ENCODE data around the gene FAM186B.

The FAM186B gene

GRCh38 chr12:49552014-49552413 lies 53.4 kb downstream of the FAM186B start:
- DNase-seq: no peak

GRCh38 chr12:49550693-49551252 lies 54.7 kb downstream of the FAM186B start:
- DNase-seq: no peak

GRCh38 chr12:49549735-49550692 lies 55.4 kb downstream of the FAM186B start:
- no peak for DNase-seq

- DNase-seq: peak; percentile 18
Measured at GRCh38 chr12:49548822-49549648, 56.4 kb downstream of the FAM186B start.

- no peak for DNase-seq
Measured at GRCh38 chr12:49548481-49548821, 57.0 kb downstream of the FAM186B start.

GRCh38 chr12:49547090-49547690 lies 58.2 kb downstream of the FAM186B start:
- DNase-seq: no peak

- DNase-seq: no peak
Measured at GRCh38 chr12:49546481-49546880, 59.0 kb downstream of the FAM186B start.

GRCh38 chr12:49545815-49546214 lies 59.6 kb downstream of the FAM186B start:
- no peak for DNase-seq

- DNase-seq: no peak
Measured at GRCh38 chr12:49543914-49544815, 61.3 kb downstream of the FAM186B start.

- DNase-seq: no peak
Measured at GRCh38 chr12:49543221-49543913, 62.1 kb downstream of the FAM186B start.

GRCh38 chr12:49542592-49543160 lies 62.8 kb downstream of the FAM186B start:
- DNase-seq: no peak

GRCh38 chr12:49541911-49542505 lies 63.4 kb downstream of the FAM186B start:
- DNase-seq: no peak

GRCh38 chr12:49541140-49541861 lies 64.1 kb downstream of the FAM186B start:
- DNase-seq: no peak

GRCh38 chr12:49540229-49541139 lies 65.0 kb downstream of the FAM186B start:
- no peak for DNase-seq

GRCh38 chr12:49539406-49540228 lies 65.8 kb downstream of the FAM186B start:
- DNase-seq: no peak

- DNase-seq: peak; percentile 85
Measured at GRCh38 chr12:49538510-49539403, 66.7 kb downstream of the FAM186B start, which contains the start of gene KCNH3. Gene KCNH3 (plus strand): TSS chr12:49539030. CDS start chr12:49539417, 387 bp downstream.

Measured in effector CD8-positive, alpha-beta T cell (primary cell).